GM12892 (cell line): Measurements from ENCODE around the gene SPAG8.

Experiments
- POLR2A ChIP-seq: IDR thresholded peaks from 2 replicates; pipeline ENCODE4 v1.6.1; 2011; ENCODE audit warnings: low read depth, low read length, control low read depth
- POLR2AphosphoS5 ChIP-seq: IDR thresholded peaks from 2 replicates; pipeline ENCODE4 v1.6.1; 2011; ENCODE audit warnings: low read depth, low read length, control low read depth
- TAF1 ChIP-seq: IDR thresholded peaks from 2 replicates; pipeline ENCODE4 v1.6.1; 2011; ENCODE audit warnings: low read depth, mild to moderate bottlenecking, control low read depth, low read length, borderline replicate concordance

GRCh38 chr9:35834260-35835215 lies 22.5 kb upstream of the SPAG8 start:
- TF ChIP-seq POLR2AphosphoS5 (no peak), POLR2A (no peak), TAF1 (no peak)
